ENCODE measurements around the gene RAB3B.

RAB3B gene

DNA sequence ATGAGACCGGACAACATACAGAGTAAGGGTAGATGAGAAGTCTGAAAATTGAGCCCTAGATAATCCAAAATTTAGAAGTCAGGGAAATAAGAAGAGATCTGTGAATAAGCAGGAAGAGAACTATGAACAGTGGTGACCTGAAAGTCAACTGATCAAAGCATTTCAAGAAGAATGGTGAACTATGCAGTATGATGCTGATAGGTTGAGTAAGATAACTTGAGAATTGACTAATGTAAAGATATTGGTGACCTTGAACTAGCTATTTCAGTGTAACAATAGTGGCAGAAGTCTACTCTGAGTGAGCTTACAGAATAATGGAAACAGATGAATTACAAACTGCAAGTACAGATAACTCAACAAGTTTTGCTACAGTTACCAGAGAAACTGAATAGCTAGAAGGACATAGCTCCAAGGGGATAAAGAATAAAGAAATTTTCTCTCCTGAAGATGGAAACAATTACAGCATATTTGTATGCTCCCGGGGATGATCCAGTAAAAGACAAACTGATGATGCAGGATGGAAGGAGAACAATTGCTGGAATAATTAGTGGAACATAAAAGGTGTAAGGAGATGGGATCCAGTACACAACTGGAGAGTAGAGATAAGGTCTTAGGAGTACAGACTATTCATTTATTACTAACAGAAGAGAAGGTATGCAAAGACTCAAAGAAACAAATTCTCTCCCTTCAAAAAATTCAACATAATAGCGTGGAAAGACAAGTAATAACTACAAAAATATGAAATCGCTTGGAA, 122.8 kb downstream of the RAB3B start:
- Histone ChIP-seq H3K36me3 (replicated peaks; ENCODE audit: low read depth, low read length) (peaks cover under 1% of the 10 kb centered on the region), H3K9me3 (ENCODE audit: insufficient read depth, low read length) (no peaks in the 10 kb centered on the region), H3K79me2 (ENCODE audit: low read length) (peaks cover 96% of the 10 kb centered on the region), H4K20me1 (ENCODE audit: insufficient read depth, low read length) (peaks cover 58% of the 10 kb centered on the region), H3K27me3 (ENCODE audit: low read depth, low read length) (no peaks in the 10 kb centered on the region), H3K4me2 (ENCODE audit: low read length) (no peak overlapping the region), H3K4me3 (ENCODE audit: low read length) (no peak overlapping the region), H3K27ac (ENCODE audit: low read length) (no peak overlapping the region), H3K4me1 (ENCODE audit: low read length) (peaks cover 15% of the 10 kb centered on the region), H3K9ac (ENCODE audit: low read length) (no peak overlapping the region), H2AFZ (ENCODE audit: low read depth, low read length) (no peak overlapping the region)
- no peak for TF ChIP-seq EZH2phosphoT487 (IDR thresholded peaks at IDR 0.05; ENCODE audit: low read depth)
- TF ChIP-seq, protein P1, sequence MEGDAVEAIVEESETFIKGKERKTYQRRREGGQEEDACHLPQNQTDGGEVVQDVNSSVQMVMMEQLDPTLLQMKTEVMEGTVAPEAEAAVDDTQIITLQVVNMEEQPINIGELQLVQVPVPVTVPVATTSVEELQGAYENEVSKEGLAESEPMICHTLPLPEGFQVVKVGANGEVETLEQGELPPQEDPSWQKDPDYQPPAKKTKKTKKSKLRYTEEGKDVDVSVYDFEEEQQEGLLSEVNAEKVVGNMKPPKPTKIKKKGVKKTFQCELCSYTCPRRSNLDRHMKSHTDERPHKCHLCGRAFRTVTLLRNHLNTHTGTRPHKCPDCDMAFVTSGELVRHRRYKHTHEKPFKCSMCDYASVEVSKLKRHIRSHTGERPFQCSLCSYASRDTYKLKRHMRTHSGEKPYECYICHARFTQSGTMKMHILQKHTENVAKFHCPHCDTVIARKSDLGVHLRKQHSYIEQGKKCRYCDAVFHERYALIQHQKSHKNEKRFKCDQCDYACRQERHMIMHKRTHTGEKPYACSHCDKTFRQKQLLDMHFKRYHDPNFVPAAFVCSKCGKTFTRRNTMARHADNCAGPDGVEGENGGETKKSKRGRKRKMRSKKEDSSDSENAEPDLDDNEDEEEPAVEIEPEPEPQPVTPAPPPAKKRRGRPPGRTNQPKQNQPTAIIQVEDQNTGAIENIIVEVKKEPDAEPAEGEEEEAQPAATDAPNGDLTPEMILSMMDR (IDR thresholded peaks at IDR 0.05; ENCODE audit: low read depth, low read length): no peak

DNA sequence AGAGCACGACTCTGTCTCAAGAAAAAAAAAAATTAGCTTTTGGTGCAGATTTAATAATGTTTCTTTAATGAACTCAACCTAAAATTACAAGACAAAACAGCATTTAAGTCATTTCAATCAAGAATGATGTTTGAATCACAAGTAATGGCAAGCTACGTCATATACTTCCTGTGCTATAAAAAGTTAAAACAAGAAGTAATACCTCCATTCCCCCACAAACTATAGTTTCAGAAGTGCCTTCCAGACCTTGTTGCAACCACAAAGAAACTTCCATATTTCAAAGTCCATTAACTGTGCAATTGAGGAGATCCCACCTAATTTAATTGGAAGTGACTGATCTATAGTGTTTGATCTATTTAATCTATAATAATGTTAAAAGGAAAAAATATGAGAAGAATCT, 127.1 kb downstream of the RAB3B start:
- Histone ChIP-seq H3K4me2 (ENCODE audit: low read length) (peak overlapping the region; percentile 10; the same call in 1 of the 2 replicates), H3K79me2 (ENCODE audit: low read length) (peaks cover 75% of the 10 kb centered on the region), H2AFZ (ENCODE audit: low read depth, low read length) (no peak overlapping the region), H3K9ac (ENCODE audit: low read length) (no peak overlapping the region), H3K36me3 (replicated peaks; ENCODE audit: low read depth, low read length) (no peaks in the 10 kb centered on the region), H3K9me3 (ENCODE audit: insufficient read depth, low read length) (no peaks in the 10 kb centered on the region), H3K27ac (ENCODE audit: low read length) (no peak overlapping the region), H3K4me1 (ENCODE audit: low read length) (peaks cover 15% of the 10 kb centered on the region), H3K4me3 (ENCODE audit: low read length) (no peak overlapping the region), H3K27me3 (ENCODE audit: low read depth, low read length) (no peaks in the 10 kb centered on the region), H4K20me1 (ENCODE audit: insufficient read depth, low read length) (peaks cover 52% of the 10 kb centered on the region)
- TF ChIP-seq, protein P1 (IDR thresholded peaks at IDR 0.05; ENCODE audit: low read depth, low read length): no peak
- TF ChIP-seq EZH2phosphoT487 (IDR thresholded peaks at IDR 0.05; ENCODE audit: low read depth): no peak

DNA sequence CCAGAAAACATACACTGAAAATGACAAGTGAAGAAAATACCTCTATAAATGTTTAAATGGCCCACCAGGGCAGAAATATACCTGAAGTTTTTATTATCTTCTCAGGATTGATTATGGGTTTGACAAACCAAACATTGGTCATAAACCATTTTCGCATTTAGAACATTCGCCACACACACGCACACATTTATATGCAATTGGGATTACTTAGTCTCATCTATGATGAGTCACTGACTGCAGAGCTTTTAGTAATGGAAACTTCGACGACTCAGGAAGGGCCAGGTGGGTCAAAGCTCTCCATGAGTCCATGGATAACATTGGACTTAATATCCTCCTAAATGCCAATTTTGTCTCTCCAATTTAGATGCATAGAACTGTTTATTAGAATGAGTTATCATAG, 128.8 kb downstream of the RAB3B start:
- Histone ChIP-seq H3K4me2 (ENCODE audit: low read length) (no peak overlapping the region), H3K9ac (ENCODE audit: low read length) (no peak overlapping the region), H3K4me3 (ENCODE audit: low read length) (no peak overlapping the region), H3K36me3 (replicated peaks; ENCODE audit: low read depth, low read length) (no peaks in the 10 kb centered on the region), H4K20me1 (ENCODE audit: insufficient read depth, low read length) (peaks cover 38% of the 10 kb centered on the region), H3K27me3 (ENCODE audit: low read depth, low read length) (no peaks in the 10 kb centered on the region), H3K79me2 (ENCODE audit: low read length) (peaks cover 67% of the 10 kb centered on the region), H3K27ac (ENCODE audit: low read length) (no peak overlapping the region), H3K9me3 (ENCODE audit: insufficient read depth, low read length) (no peaks in the 10 kb centered on the region), H2AFZ (ENCODE audit: low read depth, low read length) (no peak overlapping the region), H3K4me1 (ENCODE audit: low read length) (peaks cover 15% of the 10 kb centered on the region)
- TF ChIP-seq EZH2phosphoT487 (IDR thresholded peaks at IDR 0.05; ENCODE audit: low read depth): no peak
- TF ChIP-seq, protein P1 (IDR thresholded peaks at IDR 0.05; ENCODE audit: low read depth, low read length): no peak

DNA sequence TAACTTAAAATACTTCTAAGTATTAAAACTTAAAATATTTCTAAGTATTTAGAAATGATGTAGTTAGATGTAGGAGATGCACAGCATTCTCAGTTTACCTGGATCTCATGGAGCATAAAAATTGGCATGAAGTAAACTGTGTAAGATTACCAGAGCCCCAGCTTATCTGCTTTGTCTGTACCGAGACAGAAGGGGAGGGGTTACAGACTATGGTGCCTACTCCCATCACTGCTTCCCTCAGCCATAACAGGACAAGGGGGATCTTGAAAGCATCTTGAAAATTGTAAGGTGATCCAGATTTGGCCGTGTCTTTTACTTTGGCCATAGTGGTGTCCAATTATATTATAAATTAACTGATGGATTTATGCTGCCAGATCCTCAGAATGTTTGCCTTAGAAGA, 130.8 kb downstream of the RAB3B start:
- Histone ChIP-seq H3K9me3 (ENCODE audit: insufficient read depth, low read length) (no peaks in the 10 kb centered on the region), H3K27me3 (ENCODE audit: low read depth, low read length) (no peaks in the 10 kb centered on the region), H3K79me2 (ENCODE audit: low read length) (peaks cover 56% of the 10 kb centered on the region), H3K9ac (ENCODE audit: low read length) (no peak overlapping the region), H3K4me2 (ENCODE audit: low read length) (no peak overlapping the region), H3K4me3 (ENCODE audit: low read length) (no peak overlapping the region), H3K36me3 (replicated peaks; ENCODE audit: low read depth, low read length) (no peaks in the 10 kb centered on the region), H2AFZ (ENCODE audit: low read depth, low read length) (no peak overlapping the region), H3K27ac (ENCODE audit: low read length) (no peak overlapping the region), H3K4me1 (ENCODE audit: low read length) (peaks cover 15% of the 10 kb centered on the region), H4K20me1 (ENCODE audit: insufficient read depth, low read length) (peaks cover 33% of the 10 kb centered on the region)
- TF ChIP-seq, protein P1 (IDR thresholded peaks at IDR 0.05; ENCODE audit: low read depth, low read length): no peak
- TF ChIP-seq EZH2phosphoT487 (IDR thresholded peaks at IDR 0.05; ENCODE audit: low read depth): no peak

All from OCI-LY3 (cell line).